Measurements from ENCODE around the gene TFR2.

TFR2 gene

DNA sequence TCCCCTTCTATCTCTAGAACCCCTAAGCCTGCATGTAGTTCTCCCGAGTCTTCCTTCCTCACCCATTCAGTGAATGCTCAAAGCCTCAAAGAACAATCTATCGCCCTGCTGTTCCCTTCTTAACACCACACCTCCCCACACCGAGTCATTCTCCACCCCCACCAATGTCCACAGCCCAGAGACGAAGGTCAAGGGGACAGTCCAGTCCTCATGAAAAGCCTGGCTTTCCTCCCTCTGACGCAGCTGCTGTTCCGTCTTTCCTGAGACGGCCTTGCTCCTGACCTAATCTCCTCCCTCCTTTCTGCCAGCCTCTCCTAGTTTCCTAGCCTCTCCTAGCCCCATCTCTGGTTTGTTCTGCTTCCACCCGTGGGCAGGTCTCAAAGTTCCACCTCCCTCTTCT lies 19.8 kb downstream of the TFR2 start:
- no peaks in the 10 kb centered on the region for H3K79me2 ChIP-seq
- no peak for TF ChIP-seq CTCF (IDR thresholded peaks at IDR 0.05)
- no peak overlapping the region for H3K4me3 ChIP-seq (ENCODE audit: low read depth, low read length)
- H3K27ac ChIP-seq, result no peak overlapping the region
- no peaks in the 10 kb centered on the region for H3K36me3 ChIP-seq (ENCODE audit: control insufficient read depth, insufficient read depth, low read length)
- H3K4me1 ChIP-seq, result no peaks in the 10 kb centered on the region
- H3K9me3 ChIP-seq (ENCODE audit: control insufficient read depth, low read length), result no peaks in the 10 kb centered on the region
- H2AFZ ChIP-seq, result no peak overlapping the region
- H3K9ac ChIP-seq, result no peak overlapping the region
- no peaks in the 10 kb centered on the region for H3K27me3 ChIP-seq (ENCODE audit: control insufficient read depth, insufficient read depth, low read length)
- H3K4me2 ChIP-seq (ENCODE audit: low read length), result no peak overlapping the region

GRCh38 chr7:100620804-100621203 lies 20.5 kb downstream of the TFR2 start:
- no peaks in the 10 kb centered on the region for H3K79me2 ChIP-seq
- no peak overlapping the region for H3K27ac ChIP-seq
- no peaks in the 10 kb centered on the region for H3K27me3 ChIP-seq (ENCODE audit: control insufficient read depth, insufficient read depth, low read length)
- no peak overlapping the region for H3K4me2 ChIP-seq (ENCODE audit: low read length)
- H3K4me3 ChIP-seq (ENCODE audit: low read depth, low read length), result no peak overlapping the region
- no peak overlapping the region for H3K9ac ChIP-seq
- no peaks in the 10 kb centered on the region for H3K4me1 ChIP-seq
- no peak for TF ChIP-seq CTCF (IDR thresholded peaks at IDR 0.05)
- H3K36me3 ChIP-seq (ENCODE audit: control insufficient read depth, insufficient read depth, low read length), result no peaks in the 10 kb centered on the region
- H3K9me3 ChIP-seq (ENCODE audit: control insufficient read depth, low read length), result no peaks in the 10 kb centered on the region
- no peak overlapping the region for H2AFZ ChIP-seq

DNA sequence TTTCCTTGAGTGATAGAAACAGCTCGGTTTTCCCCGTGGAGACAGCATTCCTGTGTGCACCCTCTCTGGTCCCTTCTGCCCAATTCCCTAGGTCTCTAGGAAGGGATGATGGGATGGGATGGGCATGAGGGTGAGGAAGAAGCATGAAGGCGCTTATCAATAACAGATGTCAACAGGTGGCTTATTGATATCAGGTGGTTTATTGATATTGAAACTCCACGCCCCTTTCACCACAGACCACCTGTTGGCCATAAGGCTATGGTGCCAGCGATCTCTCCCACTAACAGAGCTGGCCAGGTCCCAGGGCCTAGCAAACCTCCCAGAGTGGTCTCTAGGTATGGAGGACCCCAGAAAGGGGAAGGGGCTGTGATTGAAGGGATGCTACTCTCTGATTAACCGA lies 21.1 kb downstream of the TFR2 start:
- Histone ChIP-seq H3K27me3 (ENCODE audit: control insufficient read depth, insufficient read depth, low read length) (no peaks in the 10 kb centered on the region), H3K79me2 (no peaks in the 10 kb centered on the region), H3K27ac (no peak overlapping the region), H3K4me2 (ENCODE audit: low read length) (no peak overlapping the region), H3K9me3 (ENCODE audit: control insufficient read depth, low read length) (no peaks in the 10 kb centered on the region), H2AFZ (no peak overlapping the region), H3K4me3 (ENCODE audit: low read depth, low read length) (no peak overlapping the region), H3K4me1 (no peaks in the 10 kb centered on the region), H3K36me3 (ENCODE audit: control insufficient read depth, insufficient read depth, low read length) (no peaks in the 10 kb centered on the region), H3K9ac (no peak overlapping the region)
- TF ChIP-seq CTCF (IDR thresholded peaks at IDR 0.05), result no peak

DNA sequence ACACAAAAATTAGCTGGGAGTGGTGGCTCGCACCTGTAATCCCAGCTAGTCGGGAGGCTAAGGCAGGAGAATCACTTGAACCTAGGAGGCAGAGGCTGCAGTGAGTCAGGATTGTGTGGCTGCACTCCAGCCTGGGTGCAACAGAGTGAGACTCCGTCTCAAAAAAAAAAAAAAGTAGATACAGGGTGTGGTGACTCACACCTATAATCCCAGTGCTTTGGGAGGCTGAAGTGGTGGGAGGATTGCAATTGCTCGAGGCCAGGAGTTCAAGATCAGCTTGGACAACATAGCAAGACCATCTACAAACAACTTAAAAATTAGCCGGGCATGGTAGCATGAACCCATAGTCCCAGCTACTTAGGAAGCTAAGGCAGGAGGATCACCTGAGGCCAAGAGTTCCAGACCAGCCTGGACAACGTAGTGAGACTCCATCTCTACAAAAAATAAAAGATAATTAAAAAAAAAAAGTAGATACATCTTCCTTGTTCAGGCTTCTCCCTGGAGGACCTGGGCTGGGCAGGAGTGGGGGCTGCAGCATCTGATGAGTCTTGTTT lies 27.0 kb downstream of the TFR2 start:
- no peaks in the 10 kb centered on the region for H3K27me3 ChIP-seq (ENCODE audit: control insufficient read depth, insufficient read depth, low read length)
- TF ChIP-seq CTCF (IDR thresholded peaks at IDR 0.05), result no peak
- H3K27ac ChIP-seq, result no peak overlapping the region
- no peaks in the 10 kb centered on the region for H3K36me3 ChIP-seq (ENCODE audit: control insufficient read depth, insufficient read depth, low read length)
- no peak overlapping the region for H3K4me3 ChIP-seq (ENCODE audit: low read depth, low read length)
- H3K4me1 ChIP-seq, result peaks cover 8% of the 10 kb centered on the region
- H3K4me2 ChIP-seq (ENCODE audit: low read length), result no peak overlapping the region
- H2AFZ ChIP-seq, result no peak overlapping the region
- H3K9ac ChIP-seq, result no peak overlapping the region
- H3K79me2 ChIP-seq, result no peaks in the 10 kb centered on the region
- H3K9me3 ChIP-seq (ENCODE audit: control insufficient read depth, low read length), result no peaks in the 10 kb centered on the region

GRCh38 chr7:100613412-100614175 lies 27.8 kb downstream of the TFR2 start:
- no peaks in the 10 kb centered on the region for H3K27me3 ChIP-seq (ENCODE audit: control insufficient read depth, insufficient read depth, low read length)
- no peak overlapping the region for H3K27ac ChIP-seq
- H2AFZ ChIP-seq, result no peak overlapping the region
- H3K4me2 ChIP-seq (ENCODE audit: low read length), result no peak overlapping the region
- no peak overlapping the region for H3K9ac ChIP-seq
- H3K79me2 ChIP-seq, result no peaks in the 10 kb centered on the region
- H3K4me3 ChIP-seq (ENCODE audit: low read depth, low read length), result no peak overlapping the region
- H3K9me3 ChIP-seq (ENCODE audit: control insufficient read depth, low read length), result no peaks in the 10 kb centered on the region
- H3K4me1 ChIP-seq, result peaks cover 8% of the 10 kb centered on the region
- no peaks in the 10 kb centered on the region for H3K36me3 ChIP-seq (ENCODE audit: control insufficient read depth, insufficient read depth, low read length)
- no peak for TF ChIP-seq CTCF (IDR thresholded peaks at IDR 0.05)

All from parathyroid adenoma (tissue), 2 donors.